KG1 (cell line): ENCODE results near the gene EIF3D.

Source experiments
- DNase-seq: peaks from one replicate; lab custom pipeline; 2025; lab: John Stamatoyannopoulos, UW

EIF3D gene

DNA sequence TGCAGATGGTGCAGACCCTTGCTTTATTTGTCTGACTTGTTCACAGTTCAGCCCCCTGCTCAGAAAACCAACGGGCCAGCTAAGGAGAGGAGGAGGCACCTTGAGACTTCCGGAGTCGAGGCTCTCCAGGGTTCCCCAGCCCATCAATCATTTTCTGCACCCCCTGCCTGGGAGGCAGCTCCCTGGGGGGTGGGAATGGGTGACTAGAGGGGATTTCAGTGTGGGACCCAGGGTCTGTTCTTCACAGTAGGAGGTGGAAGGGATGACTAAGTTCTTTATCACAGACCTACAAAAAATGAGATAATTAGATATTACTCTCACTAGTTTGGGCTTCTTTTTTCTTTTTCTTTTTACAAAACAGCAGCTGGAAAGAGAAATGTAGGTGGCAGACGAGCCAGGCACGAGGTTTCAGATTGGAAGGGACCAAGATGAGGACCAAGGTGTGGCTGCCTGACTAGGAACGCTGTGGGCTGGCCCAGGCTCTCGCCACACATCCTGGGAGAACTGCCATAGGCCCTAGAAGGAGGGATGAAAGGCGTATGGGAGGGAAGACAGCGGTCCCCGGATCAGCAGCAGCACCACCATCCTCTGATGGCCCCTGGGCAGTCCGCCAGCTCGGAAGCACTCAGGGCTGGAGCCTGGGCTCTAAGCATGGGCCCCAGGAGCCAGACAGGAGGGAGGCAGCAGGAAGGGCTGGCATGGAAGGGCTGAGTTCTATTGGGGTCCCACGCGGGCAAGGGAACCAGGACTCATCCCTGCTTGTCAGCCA lies 61.7 kb downstream of the EIF3D start:
- DNase-seq = no peak

DNA sequence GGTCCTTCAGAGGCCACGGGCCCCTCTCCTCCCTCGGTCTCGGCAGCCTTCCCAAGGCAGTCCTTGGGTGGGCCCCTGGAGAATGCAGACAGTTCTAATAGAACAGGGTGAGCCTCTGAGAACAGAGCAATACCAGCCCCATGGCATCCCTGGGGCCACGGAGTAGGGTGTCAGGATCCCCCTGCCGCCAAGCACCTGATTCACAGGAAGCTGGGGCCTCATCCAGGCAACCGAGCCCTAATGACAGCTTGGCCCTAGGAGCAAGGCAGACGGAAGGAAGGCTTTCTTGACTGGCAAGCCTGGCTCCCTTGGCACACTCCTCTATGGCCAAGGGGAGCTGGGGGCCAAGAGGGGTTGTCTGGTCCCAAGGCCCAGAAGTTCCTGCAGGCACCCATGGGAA lies 62.7 kb downstream of the EIF3D start:
- DNase-seq = no peak

DNA sequence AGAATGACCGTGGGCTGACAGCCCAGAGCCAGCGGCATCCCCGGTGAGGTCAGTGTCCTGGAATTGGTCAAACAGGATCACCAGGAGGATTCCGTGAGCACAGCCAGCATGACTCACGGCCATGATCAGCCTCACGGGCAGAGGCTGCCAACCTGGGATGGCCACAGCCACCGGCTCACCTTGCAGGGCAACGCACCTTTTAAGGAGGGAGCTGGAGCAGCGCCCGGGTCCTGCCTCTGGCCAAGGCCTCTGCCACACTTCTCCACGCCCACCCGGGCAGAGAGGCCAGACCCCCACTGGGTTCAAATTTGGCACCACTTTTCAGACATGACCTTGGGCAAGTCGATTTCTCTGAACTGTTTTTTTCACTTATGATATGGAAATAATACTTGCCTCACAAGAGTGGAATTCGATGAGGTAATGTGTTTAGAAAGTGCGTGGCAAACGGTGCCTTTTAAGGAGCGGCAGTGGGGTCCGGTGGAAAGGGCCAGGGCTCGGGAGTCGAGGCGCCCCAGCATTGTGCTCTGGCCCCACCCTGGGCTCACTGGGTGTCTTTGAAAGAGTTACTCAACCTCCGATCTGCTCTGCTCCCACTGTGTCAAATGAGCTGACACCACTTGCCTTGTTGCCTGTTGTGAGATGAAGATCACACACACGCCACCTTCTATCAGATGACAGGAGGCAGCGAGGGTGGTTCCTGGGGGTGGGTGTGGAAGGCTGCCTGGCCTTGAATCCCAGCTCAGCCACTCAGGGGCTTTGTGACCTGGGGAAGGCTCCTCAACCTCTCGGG lies 63.5 kb downstream of the EIF3D start:
- no peak for DNase-seq

DNA sequence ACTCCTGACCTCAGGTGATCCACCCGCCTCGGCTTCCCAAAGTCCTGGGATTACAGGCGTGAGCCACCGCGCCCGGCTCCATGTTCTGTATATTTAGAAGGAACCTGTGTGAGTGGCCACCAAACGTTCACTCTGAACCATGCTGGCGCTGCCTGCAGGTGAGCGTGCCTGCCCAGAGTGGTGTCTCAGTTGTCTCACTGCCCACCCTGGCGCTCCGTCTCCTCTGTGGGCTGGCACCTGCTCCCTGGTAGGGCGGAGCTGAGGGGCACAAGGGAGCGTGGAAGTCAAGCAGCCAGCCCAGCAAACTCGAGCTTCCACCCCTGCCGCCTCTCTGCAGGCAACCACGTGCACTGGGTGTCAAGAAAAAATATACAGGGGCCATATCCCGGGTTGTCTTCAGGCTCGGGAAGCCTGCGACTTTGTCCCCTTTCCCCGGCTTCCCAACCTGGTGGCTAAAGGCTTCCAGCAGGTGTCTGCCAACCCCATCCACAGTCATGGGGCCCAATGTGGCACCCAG lies 64.2 kb downstream of the EIF3D start:
- DNase-seq = no peak

DNA sequence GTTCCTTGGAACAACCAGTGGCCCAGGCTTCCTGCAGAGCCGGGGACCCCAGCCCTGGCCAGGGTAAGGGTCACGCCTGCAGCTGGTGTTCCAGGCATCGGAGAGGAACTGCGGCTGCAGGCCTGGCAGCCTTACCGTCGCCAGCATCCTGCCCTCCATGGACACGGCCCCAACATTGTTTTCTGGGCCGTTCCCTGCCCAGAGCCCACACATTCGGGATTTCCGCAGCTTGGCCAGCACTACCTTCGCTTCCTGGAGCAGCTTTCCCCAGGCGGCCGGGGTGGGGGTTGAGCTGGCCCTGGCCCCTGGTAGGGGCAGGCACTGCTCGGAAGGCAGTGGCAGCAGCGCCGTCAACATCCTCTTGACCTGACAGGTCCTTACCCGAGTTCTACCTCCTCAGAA lies 65.2 kb downstream of the EIF3D start:
- DNase-seq = no peak

DNA sequence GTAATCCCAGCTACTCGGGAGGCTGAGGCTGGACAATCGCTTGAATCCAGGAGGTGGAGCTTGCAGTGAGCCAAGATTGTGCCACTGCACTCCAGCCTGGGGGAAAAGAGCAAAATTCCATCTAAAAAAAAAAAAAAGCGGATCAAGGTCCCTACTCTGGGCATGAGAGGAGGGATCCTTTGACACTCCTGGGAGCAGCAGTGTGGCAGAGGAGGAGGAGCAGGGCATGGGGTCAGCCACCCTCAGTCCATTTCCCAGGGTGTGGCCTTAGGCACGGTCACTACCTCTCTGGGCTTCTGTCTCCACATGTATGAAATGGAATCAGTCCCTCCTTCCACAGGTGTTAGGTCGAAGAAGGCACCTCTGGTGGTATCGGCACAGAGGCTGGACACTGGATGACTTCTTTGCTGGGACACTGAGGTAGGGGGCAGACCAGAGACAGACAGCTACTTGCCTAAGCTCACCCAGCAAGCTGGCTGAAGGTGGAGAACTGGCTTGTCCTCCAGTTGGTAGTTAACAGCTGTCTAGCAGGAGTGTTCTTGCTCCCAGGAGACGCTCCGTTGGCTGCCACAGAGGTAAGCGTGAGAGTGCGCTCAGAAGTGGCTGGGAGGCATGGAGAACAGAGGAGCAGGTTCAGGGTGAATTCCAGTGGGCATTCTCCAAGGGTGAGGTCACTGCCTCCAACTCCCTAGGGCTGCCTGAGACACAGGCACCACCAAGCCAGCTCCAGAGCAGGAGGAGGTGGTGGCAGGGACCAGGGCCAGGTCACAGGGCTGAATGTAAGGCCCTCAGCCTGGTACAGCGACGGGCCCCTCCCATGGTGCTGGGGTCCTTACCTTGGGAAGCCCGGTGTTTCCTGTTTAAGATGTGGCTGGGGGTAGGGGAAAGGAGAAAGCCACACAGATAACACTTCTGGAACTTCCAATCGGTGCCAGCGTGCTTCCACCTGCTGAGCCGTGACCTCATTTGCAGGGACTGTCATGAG lies 67.0 kb downstream of the EIF3D start:
- no peak for DNase-seq
